ENCODE data around the gene PPP1R14C. TPM values are rescaled to one million over a fixed set of nuclear protein-coding genes. Genes with fewer than 3 reads are reported as not detected.

Gene PPP1R14C
- total RNA-seq, 1 donor from 2014 or later, result 10.8 TPM

- peak; percentile 38 for DNase-seq (ENCODE audit: low spot score)
These were observed 150.8 kb downstream of the PPP1R14C start for GRCh38 chr6:150293423-150294173.

GRCh38 chr6:150296890-150297289 lies 154.0 kb downstream of the PPP1R14C start:
- no peak for DNase-seq (ENCODE audit: low spot score)

- DNase-seq (ENCODE audit: low spot score), result no peak
These were observed 154.6 kb downstream of the PPP1R14C start for GRCh38 chr6:150297327-150298029.

- no peak for DNase-seq (ENCODE audit: low spot score)
These were observed 155.2 kb downstream of the PPP1R14C start for GRCh38 chr6:150298030-150298380.

GRCh38 chr6:150298676-150299075 lies 155.8 kb downstream of the PPP1R14C start:
- no peak for DNase-seq (ENCODE audit: low spot score)

Other genes with a start within 250 kb of the PPP1R14C start
- gene RAET1E, start 244.9 kb upstream of the PPP1R14C start, total RNA-seq (ENCODE audit: insufficient read depth, low replicate concordance), result 6.3 TPM
- gene RAET1G, start 219.9 kb upstream of the PPP1R14C start, total RNA-seq (ENCODE audit: insufficient read depth, low replicate concordance), result 2.2 TPM
- gene ULBP2, start 201.0 kb upstream of the PPP1R14C start, total RNA-seq (ENCODE audit: insufficient read depth, low replicate concordance), result 3.6 TPM
- gene ULBP1, start 179.1 kb upstream of the PPP1R14C start, total RNA-seq (ENCODE audit: insufficient read depth, low replicate concordance), result 1.2 TPM
- gene RAET1L, start 117.5 kb upstream of the PPP1R14C start, total RNA-seq (ENCODE audit: insufficient read depth, low replicate concordance), result not detected
- not detected for gene ULBP3, start 73.9 kb upstream of the PPP1R14C start, total RNA-seq (ENCODE audit: insufficient read depth, low replicate concordance)
- gene IYD, start 226.0 kb downstream of the PPP1R14C start, total RNA-seq (ENCODE audit: insufficient read depth, low replicate concordance), result 2.4 TPM

Measured in umbilical cord (tissue), 2 donors.